Skeletal muscle satellite cell (primary cell): Measurements from ENCODE around the gene SPIRE1.
"Not testable (repeated sequence)": the region's sequence is repeated elsewhere in the genome, so short reads cannot be mapped to it uniquely, and the experiment has no call there.

Experiments
- H3K27me3 ChIP-seq: 2 replicates; pipeline ENCODE4 v1.7.0; 2013; ENCODE audit warnings: low read length; ENCODE audit not compliant: control insufficient read depth, insufficient read depth
- H3K36me3 ChIP-seq: 2 replicates; pipeline ENCODE4 v1.7.0; 2013; ENCODE audit warnings: mild to moderate bottlenecking, control low read depth, low read length; ENCODE audit not compliant: insufficient read depth
- H3K4me1 ChIP-seq: 2 replicates; pipeline ENCODE4 v1.7.0; 2013; ENCODE audit warnings: low read length; ENCODE audit not compliant: control insufficient read depth, insufficient read depth
- H3K4me2 ChIP-seq: 2 replicates; pipeline ENCODE4 v1.7.0; 2013; ENCODE audit warnings: mild to moderate bottlenecking, low read length
- H3K4me3 ChIP-seq: 2 replicates; pipeline ENCODE4 v1.7.0; 2013; ENCODE audit warnings: low read length
- H3K9ac ChIP-seq: 2 replicates; pipeline ENCODE4 v1.7.0; 2013; ENCODE audit warnings: mild to moderate bottlenecking, low read depth, low read length, moderate library complexity
- H3K9me3 ChIP-seq: replicated peaks from 2 replicates; pipeline ENCODE4 v1.7.0; 2013; ENCODE audit warnings: mild to moderate bottlenecking, control low read depth, low read length

The SPIRE1 gene

GRCh38 chr18:12540751-12541150 is 117.2 kb downstream of the SPIRE1 start:
- Histone ChIP-seq H3K4me2 (no peak overlapping the region), H3K36me3 (no peaks in the 10 kb centered on the region), H3K9ac (no peak overlapping the region), H3K4me1 (peaks cover 15% of the 10 kb centered on the region), H3K9me3 (no peaks in the 10 kb centered on the region), H3K4me3 (no peak overlapping the region), H3K27me3 (no peaks in the 10 kb centered on the region)

- peaks cover 12% of the 10 kb centered on the region for H3K4me1 ChIP-seq
- H3K4me3 ChIP-seq, H3K4me2 ChIP-seq, H3K36me3 ChIP-seq, H3K9me3 ChIP-seq, H3K9ac ChIP-seq, H3K27me3 ChIP-seq: not testable (repeated sequence)
These were observed 118.7 kb downstream of the SPIRE1 start for GRCh38 chr18:12539158-12539557.

- no peak overlapping the region for H3K4me2 ChIP-seq
- H3K36me3 ChIP-seq = peaks cover 4% of the 10 kb centered on the region
- no peaks in the 10 kb centered on the region for H3K27me3 ChIP-seq
- no peak overlapping the region for H3K4me3 ChIP-seq
- H3K9ac ChIP-seq = no peak overlapping the region
- H3K9me3 ChIP-seq = no peaks in the 10 kb centered on the region
- no peaks in the 10 kb centered on the region for H3K4me1 ChIP-seq
These were observed 123.1 kb downstream of the SPIRE1 start for GRCh38 chr18:12534820-12535219.

GRCh38 chr18:12532661-12533060 is 125.2 kb downstream of the SPIRE1 start:
- H3K4me2 ChIP-seq = no peak overlapping the region
- H3K9me3 ChIP-seq = no peaks in the 10 kb centered on the region
- no peak overlapping the region for H3K4me3 ChIP-seq
- peaks cover 4% of the 10 kb centered on the region for H3K36me3 ChIP-seq
- no peak overlapping the region for H3K9ac ChIP-seq
- no peaks in the 10 kb centered on the region for H3K4me1 ChIP-seq
- H3K27me3 ChIP-seq = no peaks in the 10 kb centered on the region

- Histone ChIP-seq H3K4me2 (no peak overlapping the region), H3K9ac (no peak overlapping the region), H3K4me1 (no peaks in the 10 kb centered on the region), H3K27me3 (no peaks in the 10 kb centered on the region), H3K4me3 (no peak overlapping the region), H3K9me3 (no peaks in the 10 kb centered on the region), H3K36me3 (peaks cover 4% of the 10 kb centered on the region)
These were observed 126.2 kb downstream of the SPIRE1 start for GRCh38 chr18:12531749-12532148.

GRCh38 chr18:12520442-12520992 is 137.4 kb downstream of the SPIRE1 start:
- H3K9ac ChIP-seq = no peak overlapping the region
- peaks cover 10% of the 10 kb centered on the region for H3K4me1 ChIP-seq
- peak overlapping the region; percentile 47 for H3K4me2 ChIP-seq
- no peaks in the 10 kb centered on the region for H3K27me3 ChIP-seq
- H3K9me3 ChIP-seq = no peaks in the 10 kb centered on the region
- H3K36me3 ChIP-seq = no peaks in the 10 kb centered on the region
- H3K4me3 ChIP-seq = no peak overlapping the region

GRCh38 chr18:12518832-12519531 is 138.9 kb downstream of the SPIRE1 start:
- H3K27me3 ChIP-seq = no peaks in the 10 kb centered on the region
- H3K4me2 ChIP-seq = no peak overlapping the region
- H3K9ac ChIP-seq = no peak overlapping the region
- no peak overlapping the region for H3K4me3 ChIP-seq
- peaks cover 10% of the 10 kb centered on the region for H3K4me1 ChIP-seq
- peaks cover 4% of the 10 kb centered on the region for H3K36me3 ChIP-seq
- no peaks in the 10 kb centered on the region for H3K9me3 ChIP-seq

- no peak overlapping the region for H3K9ac ChIP-seq
- no peaks in the 10 kb centered on the region for H3K9me3 ChIP-seq
- H3K27me3 ChIP-seq = no peaks in the 10 kb centered on the region
- no peak overlapping the region for H3K4me2 ChIP-seq
- peaks cover 4% of the 10 kb centered on the region for H3K36me3 ChIP-seq
- no peak overlapping the region for H3K4me3 ChIP-seq
- peaks cover 10% of the 10 kb centered on the region for H3K4me1 ChIP-seq
These were observed 139.6 kb downstream of the SPIRE1 start for GRCh38 chr18:12518326-12518725.

- H3K36me3 ChIP-seq = peaks cover 4% of the 10 kb centered on the region
- H3K9me3 ChIP-seq = no peaks in the 10 kb centered on the region
- no peaks in the 10 kb centered on the region for H3K27me3 ChIP-seq
- no peak overlapping the region for H3K9ac ChIP-seq
- H3K4me2 ChIP-seq = no peak overlapping the region
- H3K4me1 ChIP-seq = peaks cover 10% of the 10 kb centered on the region
- no peak overlapping the region for H3K4me3 ChIP-seq
These were observed 140.6 kb downstream of the SPIRE1 start for GRCh38 chr18:12517142-12517825.

GRCh38 chr18:12516049-12516630 is 141.8 kb downstream of the SPIRE1 start:
- no peaks in the 10 kb centered on the region for H3K27me3 ChIP-seq
- no peak overlapping the region for H3K4me3 ChIP-seq
- peaks cover 9% of the 10 kb centered on the region for H3K36me3 ChIP-seq
- no peaks in the 10 kb centered on the region for H3K9me3 ChIP-seq
- no peak overlapping the region for H3K4me2 ChIP-seq
- H3K4me1 ChIP-seq = peaks cover 10% of the 10 kb centered on the region
- H3K9ac ChIP-seq = no peak overlapping the region

GRCh38 chr18:12515550-12515949 is 142.4 kb downstream of the SPIRE1 start:
- no peaks in the 10 kb centered on the region for H3K9me3 ChIP-seq
- no peaks in the 10 kb centered on the region for H3K27me3 ChIP-seq
- H3K4me1 ChIP-seq = peaks cover 8% of the 10 kb centered on the region
- no peak overlapping the region for H3K4me2 ChIP-seq
- no peak overlapping the region for H3K9ac ChIP-seq
- peaks cover 15% of the 10 kb centered on the region for H3K36me3 ChIP-seq
- no peak overlapping the region for H3K4me3 ChIP-seq
